Fibroblast of skin of right biceps (primary cell): Measurements from ENCODE around the gene CHIC2.

Experiments used
- DNase-seq: peaks from one replicate; pipeline ENCODE4 v3.0.0-alpha.2; 2013

The CHIC2 gene

GRCh38 chr4:54092405-54093323 lies 28.3 kb upstream of the CHIC2 start:
- no peak for DNase-seq

GRCh38 chr4:54091637-54092404 lies 27.4 kb upstream of the CHIC2 start:
- DNase-seq, result peak; percentile 62

GRCh38 chr4:54090804-54091623 lies 26.6 kb upstream of the CHIC2 start:
- DNase-seq, result no peak

- no peak for DNase-seq
These were observed 26.0 kb upstream of the CHIC2 start for GRCh38 chr4:54090404-54090803.

GRCh38 chr4:54089875-54090274 lies 25.5 kb upstream of the CHIC2 start:
- DNase-seq, result no peak

- peak; percentile 91 for DNase-seq
These were observed 20.9 kb upstream of the CHIC2 start for GRCh38 chr4:54085284-54085683.

- DNase-seq, result peak; percentile 99
These were observed 17.8 kb upstream of the CHIC2 start for GRCh38 chr4:54082168-54082567.

- peak; percentile 58 for DNase-seq
These were observed 13.4 kb upstream of the CHIC2 start for GRCh38 chr4:54077812-54078211.

GRCh38 chr4:54076673-54077072 lies 12.3 kb upstream of the CHIC2 start:
- peak; percentile 62 for DNase-seq

GRCh38 chr4:54074381-54074780 lies 10.0 kb upstream of the CHIC2 start:
- DNase-seq, result no peak

GRCh38 chr4:54073271-54073880 lies 9.0 kb upstream of the CHIC2 start:
- DNase-seq, result peak; percentile 78

- DNase-seq, result peak; percentile 87
These were observed 2.8 kb upstream of the CHIC2 start for GRCh38 chr4:54067166-54067565.

- no peak for DNase-seq
These were observed 2.3 kb upstream of the CHIC2 start for GRCh38 chr4:54066718-54067129.

- no peak for DNase-seq
These were observed 1.6 kb upstream of the CHIC2 start for GRCh38 chr4:54066088-54066415.

GRCh38 chr4:54065282-54066087 lies 1.1 kb upstream of the CHIC2 start:
- peak; percentile 55 for DNase-seq

GRCh38 chr4:54063737-54064316 lies 578 bp downstream of the CHIC2 start:
- no peak for DNase-seq

GRCh38 chr4:54063229-54063628 lies 1.2 kb downstream of the CHIC2 start:
- peak; percentile 64 for DNase-seq

- DNase-seq, result no peak
These were observed 2.0 kb downstream of the CHIC2 start for GRCh38 chr4:54062392-54062791.

GRCh38 chr4:54061873-54062272 lies 2.5 kb downstream of the CHIC2 start:
- DNase-seq, result no peak

- DNase-seq, result no peak
These were observed 3.3 kb downstream of the CHIC2 start for GRCh38 chr4:54061067-54061466.

GRCh38 chr4:54060116-54060515 lies 4.3 kb downstream of the CHIC2 start:
- DNase-seq, result no peak

GRCh38 chr4:54058171-54058570 lies 6.2 kb downstream of the CHIC2 start:
- DNase-seq, result no peak
